ENCODE measurements around the gene CEP95.

- no peak for TF ChIP-seq CTCF (conservative IDR thresholded peaks at IDR 0.05 in 1 of 2, IDR thresholded peaks at IDR 0.05 in 1 of 2; ENCODE audit: low read depth in 1 of 2, low read length in 2 of 2)
- no peak for TF ChIP-seq EZH2 (IDR thresholded peaks at IDR 0.05; ENCODE audit: low read length, missing control alignments)
Measured at GRCh38 chr17:64546716-64547115, 39.9 kb downstream of the CEP95 start.
